HepG2 (cell line): ENCODE results near the gene ZFP69B. TPM values are rescaled to one million over a fixed set of nuclear protein-coding genes. Genes with fewer than 3 reads are reported as not detected.
A peak's percentile ranks its signal among the peaks of the same experiment; 100 is the strongest.

Experiments
- NFKB2 ChIP-seq: sonication (generic); formaldehyde crosslinking; IDR thresholded peaks from 2 replicates; pipeline ENCODE4 v1.4.0; 2020; ENCODE audit warnings: missing genetic modification reagents, borderline replicate concordance
- POLR2A ChIP-seq, 2 experiments: IDR thresholded peaks; 2 replicates each; pipeline ENCODE4 v1.6.1; 2011; ENCODE audit warnings: low read depth in 2 of 2, low read length in 2 of 2, mild to moderate bottlenecking in 1 of 2, moderate library complexity in 1 of 2; ENCODE audit not compliant: insufficient read depth in 1 of 2
- PRDM4 ChIP-seq: sonication (generic); formaldehyde crosslinking; IDR thresholded peaks from 2 replicates; pipeline ENCODE4 v1.9.0; 2021; ENCODE audit warnings: missing genetic modification reagents, borderline replicate concordance
- RERE ChIP-seq: IDR thresholded peaks from 2 replicates; pipeline ENCODE4 v1.6.1; 2016; ENCODE audit warnings: low read depth, missing genetic modification reagents, missing compliant biosample characterization
- RFX5 ChIP-seq: IDR thresholded peaks from 2 replicates; pipeline ENCODE4 v1.6.1; 2011; ENCODE audit warnings: low read depth, low read length, improper control_type of control experiment
- RXRB ChIP-seq: IDR thresholded peaks from 2 replicates; pipeline ENCODE4 v1.6.1; 2016; ENCODE audit warnings: borderline replicate concordance, missing genetic modification reagents, missing compliant biosample characterization
- TARDBP ChIP-seq: sonication (generic); formaldehyde crosslinking; IDR thresholded peaks from 2 replicates; pipeline ENCODE4 v1.8.0; 2022; ENCODE audit warnings: mild to moderate bottlenecking, missing genetic modification reagents
- TCF12 ChIP-seq, 2 experiments: fragments of 450-650 bp in 1 of 2; sonication (generic) in 1 of 2; formaldehyde crosslinking in 1 of 2; IDR thresholded peaks; 2 replicates each; pipeline versions ENCODE4 v1.6.1 to v1.8.0; 2017 to 2022; ENCODE audit warnings: antibody characterized with exemption in 1 of 2, mild to moderate bottlenecking in 1 of 2, missing genetic modification reagents in 1 of 2, moderate library complexity in 1 of 2
- ZBTB3 ChIP-seq: sonication (generic); formaldehyde crosslinking; IDR thresholded peaks from 2 replicates; pipeline ENCODE4 v1.4.0; 2020; ENCODE audit warnings: low read depth, mild to moderate bottlenecking, moderate library complexity, missing genetic modification reagents, borderline replicate concordance
- ZBTB42 ChIP-seq: sonication (generic); formaldehyde crosslinking; IDR thresholded peaks from 2 replicates; pipeline ENCODE4 v1.5.0; 2020; ENCODE audit warnings: mild to moderate bottlenecking, missing genetic modification reagents
- ZNF225 ChIP-seq: sonication (generic); formaldehyde crosslinking; IDR thresholded peaks from 2 replicates; pipeline ENCODE4 v1.4.0; 2020; ENCODE audit warnings: mild to moderate bottlenecking, missing genetic modification reagents
- ZNF513 ChIP-seq: sonication (generic); formaldehyde crosslinking; conservative IDR thresholded peaks from 2 replicates; pipeline ENCODE4 v1.5.0; 2020; ENCODE audit warnings: missing genetic modification reagents
- ZNF567 ChIP-seq: sonication (generic); formaldehyde crosslinking; IDR thresholded peaks from 2 replicates; pipeline ENCODE4 v1.8.1; 2023; ENCODE audit warnings: mild to moderate bottlenecking, missing genetic modification reagents, borderline replicate concordance
- ZSCAN20 ChIP-seq: sonication (generic); formaldehyde crosslinking; IDR thresholded peaks from 2 replicates; pipeline ENCODE4 v1.4.0; 2020; ENCODE audit warnings: missing genetic modification reagents, mild to moderate bottlenecking, borderline replicate concordance
- ZUFSP ChIP-seq: sonication (generic); formaldehyde crosslinking; IDR thresholded peaks from 2 replicates; pipeline ENCODE4 v1.9.0; 2021; ENCODE audit warnings: missing genetic modification reagents, mild to moderate bottlenecking, borderline replicate concordance
- ZZZ3 ChIP-seq: sonication (generic); formaldehyde crosslinking; IDR thresholded peaks from 2 replicates; pipeline ENCODE4 v1.4.0; 2020; ENCODE audit warnings: missing genetic modification reagents, mild to moderate bottlenecking, borderline replicate concordance
- polyA plus RNA-seq, 8 experiments: library from polyadenylated mRNA; depleted of rRNA in 3 of 8; stranded (reverse) in 7 of 8; unstranded in 1 of 8; fragments of >200 nt; fragmentation: Illumina TruSeq in 4 of 8; extraction: Trizol in 4 of 8; gene quantifications; 2 replicates each; pipeline versions ENCODE4 v1.2.1 to v1.2.3, GENCODE V29; 2011 to 2016; ENCODE audit warnings: low read depth in 4 of 8, missing spikeins in 1 of 8, mixed read lengths in 1 of 8; ENCODE audit not compliant: insufficient read depth in 1 of 8
- total RNA-seq, 5 experiments: library from RNA; depleted of rRNA; stranded (reverse); fragments of >200 nt; fragmentation: Illumina TruSeq; extraction: Trizol; gene quantifications; 2 replicates each; pipeline ENCODE4 v1.2.3, GENCODE V29; 2016; ENCODE audit warnings: low read depth in 1 of 5

The ZFP69B gene
- total and polyA plus RNA-seq, 2 of the 13 experiments (the other 11 are each of a cell fraction or from before 2014, with no cell fraction given), result 4.6 to 7.7 TPM

- TF ChIP-seq ZNF567 (CRISPR knock-in tag) (0 out of 2 replicates have a peak, but pooled peaks have one; percentile 59), TCF12 (IDR thresholded peaks at IDR 0.05) (no peak), TCF12 (CRISPR knock-in tag; IDR thresholded peaks at IDR 0.05) (peak; percentile 69; the same call in 1 of the 2 replicates), ZNF225 (CRISPR knock-in tag) (peak; percentile 85), RFX5 (no peak), ZBTB42 (CRISPR knock-in tag) (no peak), ZSCAN20 (no peak; the same call in 1 of the 2 replicates), POLR2A (IDR thresholded peaks at IDR 0.05; ENCODE audit: insufficient read depth in 1 of 2, low read depth in 2 of 2, low read length in 2 of 2) (peak; percentile 61 to 83; a peak in 3 of 4 replicates), RXRB (CRISPR knock-in tag) (0 out of 2 replicates have a peak, but pooled peaks have one; percentile 10), RERE (no peak), ZZZ3 (CRISPR knock-in tag) (0 out of 2 replicates have a peak, but pooled peaks have one; percentile 58), PRDM4 (CRISPR knock-in tag) (no peak), ZUFSP (CRISPR knock-in tag) (no peak), ZNF513 (CRISPR knock-in tag) (no peak), ZBTB3 (CRISPR knock-in tag) (peak; percentile 60; the same call in 1 of the 2 replicates), TARDBP (CRISPR knock-in tag) (peak; percentile 43; the same call in 1 of the 2 replicates), NFKB2 (peak; percentile 47; the same call in 1 of the 2 replicates)
Measured at GRCh38 chr1:40449684-40450494, at the start of gene ZFP69B (continued).
